HL-60/S4 treated with phorbol 12-myristate 13-acetate at 8.2 ng/mL for 4 days and 3 days (cell line): ENCODE data around the gene DEFB125.
"Not testable (repeated sequence)": the region's sequence is repeated elsewhere in the genome, so short reads cannot be mapped to it uniquely, and the experiment has no call there.

ENCODE experiments used
- in situ Hi-C: fragments of 300-500 bp; cut with MboI; formaldehyde crosslinking; loops from 2 replicates; pipeline ENCODE4 v1.15.0; 2022; ENCODE audit warnings: low sequenced_read_pairs

The DEFB125 gene

DNA sequence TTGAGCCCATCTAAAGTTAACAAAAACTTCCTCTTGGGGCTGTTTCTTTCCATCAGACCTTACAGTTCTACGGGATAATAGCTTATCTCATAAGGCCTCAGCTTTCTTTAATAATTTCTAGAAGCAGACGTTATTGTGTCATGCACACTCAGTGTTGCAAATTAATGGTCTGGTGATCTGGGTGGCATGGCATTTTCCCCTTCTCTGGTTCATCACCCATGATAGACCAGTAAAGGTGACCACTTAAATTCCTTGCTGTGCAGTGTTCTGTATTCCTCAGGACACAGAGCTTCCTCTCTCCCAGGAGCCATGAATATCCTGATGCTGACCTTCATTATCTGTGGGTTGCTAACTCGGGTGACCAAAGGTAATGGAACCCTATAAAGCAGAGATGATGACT lies at the start of gene DEFB125:
Gene DEFB125 (plus strand): TSS at position 272 of the 400 bp plus-strand sequence. CDS start 38 bp downstream, at position 310.
- in situ Hi-C loops = no loop called here

DNA sequence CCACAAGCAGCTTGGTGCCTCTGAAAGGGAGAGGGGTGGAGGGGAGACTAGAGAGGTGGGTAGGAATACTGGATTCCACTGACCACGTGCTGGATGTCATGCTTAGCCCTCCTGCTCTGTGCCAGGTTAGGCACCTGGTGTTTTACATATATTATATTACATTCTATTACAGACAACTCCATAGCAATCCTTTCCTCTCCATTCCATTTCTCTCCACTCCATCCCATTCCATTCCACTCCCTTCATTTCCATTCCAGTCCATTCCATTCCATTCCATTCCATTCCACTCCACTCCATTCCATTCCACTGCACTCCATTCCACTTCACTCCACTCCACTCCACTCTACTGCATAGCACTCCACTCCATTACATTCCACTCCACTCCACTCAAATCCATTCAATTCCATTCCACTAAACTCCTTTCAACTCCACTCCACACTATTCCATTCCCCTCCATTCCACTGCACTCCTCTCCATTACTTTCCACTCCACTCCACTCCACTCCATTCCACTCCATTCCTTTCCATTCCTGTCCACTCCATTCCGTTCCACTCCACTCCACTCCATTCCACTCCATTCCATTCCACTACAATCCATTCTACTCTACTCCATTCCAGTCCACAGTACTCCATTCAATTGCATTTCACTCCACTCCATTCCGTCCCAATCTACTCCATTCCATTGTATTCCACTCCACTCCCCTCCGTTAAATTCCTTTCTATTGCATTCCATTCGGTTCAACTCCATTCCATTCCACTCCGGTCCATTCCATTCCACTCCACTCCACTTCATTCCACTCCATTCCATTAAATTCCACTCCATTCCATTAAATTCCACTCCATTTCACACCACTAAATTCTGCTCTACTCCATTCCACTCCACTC lies 27.2 kb upstream of the DEFB125 start:
- in situ Hi-C loops = no loop called here

GRCh38 chr20:61230-61629 lies 26.2 kb upstream of the DEFB125 start:
- in situ Hi-C loops = no loop called here

DNA sequence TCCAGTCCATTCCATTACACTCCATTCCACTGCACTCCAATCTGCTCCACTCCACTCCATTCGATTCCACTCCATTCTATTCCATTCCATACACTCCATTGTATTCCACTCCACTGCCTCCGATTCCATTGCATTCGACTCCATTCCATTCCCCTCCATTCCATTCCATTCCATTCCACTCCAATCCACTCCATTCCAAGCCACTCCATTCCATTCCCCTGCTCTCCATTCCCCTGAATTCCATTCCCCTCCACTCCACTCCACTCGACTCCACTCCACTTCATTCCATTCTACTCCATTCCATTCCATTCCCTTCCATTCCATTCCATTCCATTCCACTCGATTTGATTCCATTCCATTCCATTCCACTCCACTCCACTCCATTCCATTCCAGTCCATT lies 25.7 kb upstream of the DEFB125 start:
- in situ Hi-C loops = no loop called here

- in situ Hi-C loops = no loop called here
These were observed 25.0 kb upstream of the DEFB125 start for GRCh38 chr20:62487-62886.

- in situ Hi-C loops = no loop called here
These were observed 23.4 kb upstream of the DEFB125 start for GRCh38 chr20:64026-64603.

GRCh38 chr20:64766-65322 lies 22.6 kb upstream of the DEFB125 start:
- in situ Hi-C loops = no loop called here

DNA sequence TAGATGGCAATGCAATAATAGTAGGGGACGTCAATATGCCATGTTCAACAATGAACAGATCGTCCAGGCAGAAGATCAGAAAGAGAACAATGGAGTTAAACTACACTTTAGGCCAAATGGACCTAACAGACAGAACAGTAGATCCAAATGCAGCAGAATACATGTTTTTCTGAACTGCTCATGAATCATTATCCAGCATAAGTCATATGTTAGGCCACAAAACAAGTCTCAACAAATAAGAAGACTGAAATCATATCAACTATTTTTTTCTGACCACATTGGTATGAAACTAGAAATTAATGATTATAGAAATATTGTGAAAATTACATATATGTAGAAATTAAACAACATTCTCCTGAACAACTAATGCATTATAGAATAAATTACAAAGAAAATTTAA lies 10.2 kb upstream of the DEFB125 start:
- in situ Hi-C loops = no loop called here

DNA sequence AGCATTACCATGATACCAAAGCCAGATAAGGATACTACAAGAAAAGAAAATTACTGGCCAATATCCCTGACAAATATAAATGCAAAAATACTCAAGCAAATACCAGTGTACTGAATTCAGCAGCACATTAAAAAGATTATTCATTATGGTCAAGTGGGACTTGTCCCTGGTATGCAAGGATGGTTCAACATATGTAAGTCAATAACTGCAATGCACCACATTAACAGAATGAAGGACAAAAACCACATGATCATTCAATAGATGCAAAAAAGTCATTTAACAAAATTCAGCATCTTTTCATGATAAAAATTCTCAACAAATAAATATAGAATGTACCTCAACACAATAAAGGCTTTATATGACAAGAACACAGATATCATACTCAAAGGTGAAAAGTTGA lies 9.1 kb upstream of the DEFB125 start:
- in situ Hi-C loops = no loop called here

DNA sequence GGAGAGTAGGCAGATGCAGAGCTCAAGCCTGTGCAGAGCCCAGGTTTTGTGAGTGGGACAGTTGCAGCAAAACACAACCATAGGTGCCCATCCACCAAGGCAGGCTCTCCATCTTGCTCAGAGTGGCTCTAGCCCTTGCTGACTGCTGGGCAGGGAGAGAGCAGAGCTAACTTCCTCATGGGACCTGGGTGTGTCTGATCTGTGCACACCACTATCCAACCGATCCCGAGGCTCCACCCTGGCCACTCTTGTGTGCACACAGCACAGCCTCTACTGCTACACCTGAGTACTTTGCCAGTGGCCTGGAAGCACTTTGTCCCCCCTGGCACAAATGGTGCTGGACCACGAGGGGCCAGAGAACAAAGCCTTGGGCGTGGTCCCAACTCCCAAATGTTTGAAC lies 7.9 kb upstream of the DEFB125 start:
- in situ Hi-C loops = no loop called here

DNA sequence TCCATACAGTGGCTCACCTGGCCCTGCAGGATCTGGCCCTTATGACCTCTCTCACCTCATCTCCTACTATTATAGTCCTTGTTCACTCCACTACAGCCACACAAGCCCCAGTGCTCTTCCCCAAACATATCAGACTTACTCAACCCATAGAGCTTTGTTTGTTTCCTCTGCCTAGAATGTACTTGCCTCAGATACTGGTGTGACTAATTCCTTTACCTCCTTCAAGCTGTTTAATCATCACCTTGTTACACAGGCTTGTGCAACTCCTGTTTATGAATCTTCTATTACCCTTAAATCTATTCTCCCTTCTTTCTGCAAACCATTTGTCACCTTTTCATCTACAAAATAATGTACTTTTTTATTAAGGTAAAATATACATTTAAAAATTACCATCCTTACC lies 3.2 kb downstream of the DEFB125 start:
- in situ Hi-C loops = no loop called here

GRCh38 chr20:93641-94040 lies 6.2 kb downstream of the DEFB125 start:
- in situ Hi-C loops = no loop called here

GRCh38 chr20:95215-95614 lies 7.7 kb downstream of the DEFB125 start:
- in situ Hi-C loops = no loop called here

- in situ Hi-C loops = not testable (repeated sequence)
These were observed 10.2 kb downstream of the DEFB125 start for GRCh38 chr20:97691-98090.

DNA sequence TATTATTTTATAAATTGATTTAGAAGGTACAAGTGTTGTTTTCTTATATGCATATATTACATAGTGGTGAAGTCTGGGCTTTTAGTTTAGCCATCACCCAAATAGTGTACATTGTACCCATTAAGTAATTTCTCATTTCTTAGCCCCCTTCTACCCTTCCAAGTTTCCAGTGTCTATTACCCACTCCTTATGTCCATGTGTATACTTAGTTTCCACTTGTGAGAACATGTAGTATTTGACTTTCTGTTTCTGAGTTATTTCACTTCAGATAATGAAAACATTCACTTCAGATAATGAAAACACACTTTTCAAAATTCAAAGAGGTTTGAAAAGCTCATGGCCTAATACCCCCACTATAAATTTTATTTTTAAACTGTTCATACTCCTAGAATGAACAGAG lies 14.5 kb downstream of the DEFB125 start:
- in situ Hi-C loops = no loop called here

- in situ Hi-C loops = no loop called here
These were observed 16.0 kb downstream of the DEFB125 start for GRCh38 chr20:103456-103855.

DNA sequence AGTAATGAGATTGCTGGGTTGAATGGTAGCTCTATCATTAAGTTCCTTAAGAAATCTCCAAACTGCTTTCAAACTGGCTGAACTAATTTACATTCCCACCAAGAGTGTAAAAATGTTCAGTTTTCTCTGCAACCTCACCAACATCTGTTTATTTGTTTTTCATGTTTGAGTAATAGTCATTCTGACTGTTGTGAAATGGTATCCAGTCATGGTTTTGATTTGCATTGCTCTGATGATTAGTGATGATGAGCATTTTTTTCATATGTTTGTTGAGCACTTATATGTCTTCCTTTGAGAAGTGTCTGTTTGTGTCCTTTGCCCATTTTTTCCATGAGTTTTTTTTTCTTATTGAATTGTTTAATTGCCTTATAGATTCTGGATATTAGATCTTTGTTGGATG lies 24.9 kb downstream of the DEFB125 start:
- in situ Hi-C loops = no loop called here

- in situ Hi-C loops = no loop called here
These were observed 30.0 kb downstream of the DEFB125 start for GRCh38 chr20:117518-117917.

- in situ Hi-C loops = not testable (repeated sequence)
These were observed 42.4 kb downstream of the DEFB125 start for GRCh38 chr20:129786-130323.

DNA sequence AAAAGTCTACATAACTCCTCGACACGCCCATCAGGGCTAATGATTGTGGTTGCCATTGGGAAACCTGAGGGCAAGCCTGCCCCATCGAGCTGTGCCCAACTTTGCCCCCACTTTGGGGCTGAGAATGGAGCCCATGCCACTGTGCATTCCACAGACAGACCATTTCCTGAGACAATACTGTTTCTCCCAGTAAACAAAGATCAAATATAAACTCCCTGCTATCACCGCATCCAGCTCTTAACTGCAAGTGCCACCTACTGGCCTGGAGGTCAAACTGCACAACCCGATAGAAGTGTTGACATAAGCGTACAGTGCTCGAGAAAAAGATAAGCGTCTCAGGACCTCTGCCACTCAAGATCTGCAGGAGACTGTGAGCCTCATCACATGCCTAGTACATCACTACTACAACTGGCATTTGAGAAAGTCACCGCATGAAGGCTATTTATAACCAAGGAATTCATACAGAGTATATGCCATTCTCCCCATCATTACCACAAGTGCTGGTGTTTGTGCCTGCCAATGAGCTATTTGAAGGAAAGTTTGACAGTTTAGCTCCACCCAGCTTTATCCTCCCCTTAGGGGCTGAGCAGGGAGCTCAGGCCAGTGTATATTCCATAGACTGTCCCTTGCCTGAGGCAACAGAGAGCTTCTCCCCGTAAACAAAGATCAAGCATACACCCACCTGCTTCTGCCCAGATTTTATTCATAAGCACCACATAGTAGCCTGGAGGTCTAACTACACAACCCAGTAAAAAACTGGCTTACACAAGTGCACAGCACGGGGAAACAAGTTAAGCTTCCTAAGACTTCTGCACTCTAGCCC lies 50.4 kb downstream of the DEFB125 start:
- in situ Hi-C loops = no loop called here

DNA sequence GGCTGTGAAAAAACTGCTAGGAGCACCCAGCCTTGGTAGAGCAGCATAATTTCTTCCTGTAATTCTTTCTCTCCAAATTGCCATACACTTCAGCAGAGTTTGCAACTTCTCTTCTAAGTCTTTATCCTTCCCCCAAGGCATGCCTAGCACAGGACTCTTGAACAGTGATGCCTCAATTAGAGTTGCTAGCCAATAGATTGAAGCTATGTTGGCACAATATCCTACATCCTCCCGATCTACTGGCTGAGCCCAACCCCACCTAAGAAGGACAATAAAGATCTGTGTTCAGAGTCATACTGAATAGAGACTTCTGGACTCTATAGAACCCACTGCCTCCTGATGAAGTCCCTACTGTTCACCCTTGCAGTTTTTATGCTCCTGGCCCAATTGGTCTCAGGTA lies 54.8 kb downstream of the DEFB125 start, which contains the start of gene DEFB126:
Gene DEFB126 (plus strand): TSS at position 301 of the 400 bp plus-strand sequence. CDS start 39 bp downstream, at position 340.
- in situ Hi-C loops = no loop called here
